NCI-H2029 treated with DMSO at 0.1 percent for 48 hours (cell line): ENCODE results near the gene NECTIN2.

ENCODE experiments used
- DNase-seq: peaks from one replicate; lab custom pipeline; 2025; lab: John Stamatoyannopoulos, UW

The NECTIN2 gene

GRCh38 chr19:44845612-44846454 is at the start of gene NECTIN2:
Gene NECTIN2 (plus strand): TSS chr19:44846297. CDS start chr19:44846526, 229 bp downstream.
- peak; percentile 87 for DNase-seq

- DNase-seq, result peak; percentile 82
These were observed 49.4 kb upstream of the NECTIN2 start for GRCh38 chr19:44796701-44797115.

- DNase-seq, result no peak
These were observed 46.3 kb upstream of the NECTIN2 start for GRCh38 chr19:44799627-44800346.

- peak; percentile 65 for DNase-seq
These were observed 45.6 kb upstream of the NECTIN2 start for GRCh38 chr19:44800461-44800860.

- peak; percentile 21 for DNase-seq
These were observed 42.4 kb upstream of the NECTIN2 start for GRCh38 chr19:44803442-44804428.

GRCh38 chr19:44806291-44806690 is 39.8 kb upstream of the NECTIN2 start:
- DNase-seq, result no peak

- DNase-seq, result peak; percentile 94
These were observed 38.9 kb upstream of the NECTIN2 start for GRCh38 chr19:44807162-44807561.

GRCh38 chr19:44807652-44808462 is 38.2 kb upstream of the NECTIN2 start:
- DNase-seq, result peak; percentile 9

- DNase-seq, result no peak
These were observed 37.4 kb upstream of the NECTIN2 start, which contains the start of gene BCAM for GRCh38 chr19:44808463-44809371. Gene BCAM (plus strand): TSS chr19:44809103. CDS start chr19:44809125, 22 bp downstream.

- DNase-seq, result no peak
These were observed 36.4 kb upstream of the NECTIN2 start for GRCh38 chr19:44809577-44810233.

GRCh38 chr19:44810234-44811121 is 35.6 kb upstream of the NECTIN2 start:
- DNase-seq, result no peak

- no peak for DNase-seq
These were observed 35.0 kb upstream of the NECTIN2 start for GRCh38 chr19:44811122-44811419.

- DNase-seq, result no peak
These were observed 33.9 kb upstream of the NECTIN2 start for GRCh38 chr19:44812142-44812718.

- DNase-seq, result no peak
These were observed 32.8 kb upstream of the NECTIN2 start for GRCh38 chr19:44813070-44813840.

- no peak for DNase-seq
These were observed 32.1 kb upstream of the NECTIN2 start for GRCh38 chr19:44813841-44814470.

- DNase-seq, result no peak
These were observed 31.6 kb upstream of the NECTIN2 start for GRCh38 chr19:44814517-44814916.

- no peak for DNase-seq
These were observed 29.8 kb upstream of the NECTIN2 start for GRCh38 chr19:44816301-44816700.
